ENCODE data around the gene STMND1. TPM values are rescaled to one million over a fixed set of nuclear protein-coding genes. Genes with fewer than 3 reads are reported as not detected.

STMND1 gene
- total RNA-seq, 1 experiment from 2014 or later: 0.26 TPM

DNA sequence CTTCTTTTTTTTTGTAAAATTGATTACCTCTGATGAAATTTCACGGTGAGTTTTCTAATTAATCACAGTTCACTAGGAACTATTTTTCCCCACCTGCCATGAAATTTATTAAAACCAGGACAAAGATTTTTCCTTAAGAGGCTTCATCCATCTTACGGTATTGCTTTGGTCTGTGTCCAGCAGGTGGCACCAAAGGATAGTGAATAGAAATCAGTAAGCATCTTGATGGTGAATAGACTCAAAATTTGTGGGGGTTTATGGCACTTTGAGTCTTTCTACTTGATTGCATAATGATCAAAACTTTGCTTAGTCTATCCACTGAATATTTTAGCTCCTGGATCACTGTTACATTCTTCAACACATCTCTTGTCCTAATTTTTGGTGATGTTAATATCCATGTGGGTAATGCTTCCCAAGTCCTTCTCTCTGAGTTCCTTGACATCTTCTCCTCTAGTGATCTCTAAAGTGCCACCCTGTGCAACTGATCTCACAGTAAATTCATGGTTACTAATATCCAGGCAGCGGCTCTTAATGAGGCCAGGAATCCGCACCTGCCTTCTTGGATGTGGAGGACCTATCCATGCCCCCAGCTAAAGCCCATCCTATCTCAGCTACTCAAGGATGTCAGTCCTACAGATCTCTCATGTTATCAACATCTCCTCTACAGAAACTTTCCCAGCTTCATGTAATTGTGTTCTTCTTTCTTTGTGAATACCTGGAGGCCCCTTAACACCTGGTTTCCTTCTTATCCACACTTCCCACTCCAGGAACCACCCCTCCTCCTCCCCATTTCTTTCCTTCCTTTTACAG, 54.5 kb downstream of the STMND1 start:
- no TSS peak for BruUV-seq (replicated peaks)
- H3K27ac ChIP-seq: no peak overlapping the region
- TF ChIP-seq, protein P1, sequence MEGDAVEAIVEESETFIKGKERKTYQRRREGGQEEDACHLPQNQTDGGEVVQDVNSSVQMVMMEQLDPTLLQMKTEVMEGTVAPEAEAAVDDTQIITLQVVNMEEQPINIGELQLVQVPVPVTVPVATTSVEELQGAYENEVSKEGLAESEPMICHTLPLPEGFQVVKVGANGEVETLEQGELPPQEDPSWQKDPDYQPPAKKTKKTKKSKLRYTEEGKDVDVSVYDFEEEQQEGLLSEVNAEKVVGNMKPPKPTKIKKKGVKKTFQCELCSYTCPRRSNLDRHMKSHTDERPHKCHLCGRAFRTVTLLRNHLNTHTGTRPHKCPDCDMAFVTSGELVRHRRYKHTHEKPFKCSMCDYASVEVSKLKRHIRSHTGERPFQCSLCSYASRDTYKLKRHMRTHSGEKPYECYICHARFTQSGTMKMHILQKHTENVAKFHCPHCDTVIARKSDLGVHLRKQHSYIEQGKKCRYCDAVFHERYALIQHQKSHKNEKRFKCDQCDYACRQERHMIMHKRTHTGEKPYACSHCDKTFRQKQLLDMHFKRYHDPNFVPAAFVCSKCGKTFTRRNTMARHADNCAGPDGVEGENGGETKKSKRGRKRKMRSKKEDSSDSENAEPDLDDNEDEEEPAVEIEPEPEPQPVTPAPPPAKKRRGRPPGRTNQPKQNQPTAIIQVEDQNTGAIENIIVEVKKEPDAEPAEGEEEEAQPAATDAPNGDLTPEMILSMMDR (conservative IDR thresholded peaks at IDR 0.05): peak; percentile 94
- TF ChIP-seq EZH2 (IDR thresholded peaks at IDR 0.05; ENCODE audit: low read depth): no peak
- no peaks in the 10 kb centered on the region for H3F3A ChIP-seq (ENCODE audit: insufficient read depth, low read depth)
- no peaks in the 10 kb centered on the region for H4K20me1 ChIP-seq (ENCODE audit: insufficient read depth)
- ChIA-PET CTCF (interaction anchor here (0.5 kb wide), 1 partner anchor 490 kb away, joined by 3 read pairs; no protein-coding TSS in a partner anchor), POLR2A (ENCODE audit: unreplicated experiment) (no interaction called here)
- no peak overlapping the region for H3K4me3 ChIP-seq
- no peaks in the 10 kb centered on the region for H3K9me2 ChIP-seq (ENCODE audit: insufficient read depth)
- no peaks in the 10 kb centered on the region for H3K4me1 ChIP-seq (replicated peaks; ENCODE audit: insufficient read depth)
- H3K9me3 ChIP-seq (ENCODE audit: insufficient read depth, low read depth): no peaks in the 10 kb centered on the region; the same call in 1 of the 2 replicates
- no peaks in the 10 kb centered on the region for H3K79me2 ChIP-seq (ENCODE audit: low read depth)
- H2AFZ ChIP-seq: no peak overlapping the region
- peak; percentile 49 to 56 for DNase-seq
- H3K36me3 ChIP-seq (ENCODE audit: low read depth): no peaks in the 10 kb centered on the region
- no peaks in the 10 kb centered on the region for H3K27me3 ChIP-seq (ENCODE audit: insufficient read depth, low read depth)
- intact Hi-C loops (cut with micrococcal nuclease; ENCODE audit: unreplicated experiment): loop anchor here (1.0 to 5.0 kb wide), 4 partner anchors 428 to 1348 kb away; no protein-coding TSS in a partner anchor
- H3K4me2 ChIP-seq: no peak overlapping the region

DNA sequence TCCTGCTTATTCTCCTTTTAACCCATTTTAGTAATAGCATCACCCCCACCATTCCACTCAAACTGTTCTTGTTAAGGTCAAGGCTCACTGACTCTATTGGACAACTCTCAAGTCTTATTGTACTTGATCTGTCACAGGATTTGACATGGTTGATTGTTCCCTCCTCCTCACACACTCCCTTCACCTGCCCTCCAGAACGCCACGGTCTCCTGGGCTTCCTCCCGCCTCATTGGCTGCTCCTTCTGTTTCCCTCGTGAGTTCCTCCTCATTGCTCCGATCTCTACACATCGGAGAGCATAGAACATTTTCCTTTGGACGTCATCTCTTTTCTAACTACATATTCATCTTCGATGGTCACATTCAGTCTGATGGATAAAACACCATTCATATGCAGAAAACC, 55.1 kb downstream of the STMND1 start:
- no peak overlapping the region for H3K4me2 ChIP-seq
- POLR2A ChIA-PET (ENCODE audit: unreplicated experiment): no interaction called here

DNA sequence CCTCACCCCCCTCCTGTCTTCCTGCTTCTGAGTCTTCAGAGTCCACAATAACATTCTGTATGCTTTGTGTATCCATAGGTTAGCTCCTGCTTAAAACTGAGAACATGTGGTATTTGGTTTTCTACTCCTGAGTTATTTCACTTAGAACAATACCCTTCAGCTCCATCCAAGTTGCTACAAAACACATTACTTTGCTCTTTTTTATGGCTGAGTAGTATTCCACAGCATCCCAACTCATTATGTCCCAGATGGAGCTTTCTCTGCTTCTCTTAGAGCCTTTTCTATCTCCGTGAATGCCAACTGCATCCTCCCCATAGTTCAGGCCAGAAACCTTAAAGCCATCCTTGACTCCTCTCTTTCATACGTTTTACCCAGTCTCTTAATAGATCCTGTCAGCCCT, 55.8 kb downstream of the STMND1 start:
- Histone ChIP-seq H3K4me2 (no peak overlapping the region), H3K79me2 (ENCODE audit: low read depth) (no peaks in the 10 kb centered on the region), H3K9me3 (ENCODE audit: insufficient read depth, low read depth) (no peaks in the 10 kb centered on the region; the same call in 1 of the 2 replicates), H3K27me3 (ENCODE audit: insufficient read depth, low read depth) (no peaks in the 10 kb centered on the region), H3K36me3 (ENCODE audit: low read depth) (no peaks in the 10 kb centered on the region), H3F3A (ENCODE audit: insufficient read depth, low read depth) (no peaks in the 10 kb centered on the region), H3K4me3 (no peak overlapping the region), H3K4me1 (replicated peaks; ENCODE audit: insufficient read depth) (no peaks in the 10 kb centered on the region), H2AFZ (no peak overlapping the region; the same call in 1 of the 2 replicates), H3K27ac (no peak overlapping the region), H3K9me2 (ENCODE audit: insufficient read depth) (no peaks in the 10 kb centered on the region), H4K20me1 (ENCODE audit: insufficient read depth) (no peaks in the 10 kb centered on the region)
- ChIA-PET POLR2A (ENCODE audit: unreplicated experiment) (no interaction called here), CTCF (interaction anchor here (0.7 kb wide), 1 partner anchor 452 kb away, joined by 3 read pairs; no protein-coding TSS in a partner anchor)
- no TSS peak for BruUV-seq (replicated peaks)
- intact Hi-C loops (cut with micrococcal nuclease; ENCODE audit: unreplicated experiment): loop anchor here (2.0 to 5.0 kb wide), 2 partner anchors 647 to 660 kb away; no protein-coding TSS in a partner anchor
- TF ChIP-seq, protein P1 (conservative IDR thresholded peaks at IDR 0.05): no peak
- TF ChIP-seq EZH2 (IDR thresholded peaks at IDR 0.05; ENCODE audit: low read depth): no peak
- DNase-seq: no peak

More for the DNA sequence above, 55.1 kb downstream of the STMND1 start:
- Histone ChIP-seq H3F3A (ENCODE audit: insufficient read depth, low read depth) (no peaks in the 10 kb centered on the region), H2AFZ (no peak overlapping the region), H4K20me1 (ENCODE audit: insufficient read depth) (no peaks in the 10 kb centered on the region), H3K4me3 (no peak overlapping the region), H3K36me3 (ENCODE audit: low read depth) (no peaks in the 10 kb centered on the region), H3K9me3 (ENCODE audit: insufficient read depth, low read depth) (no peaks in the 10 kb centered on the region; the same call in 1 of the 2 replicates), H3K27ac (no peak overlapping the region), H3K4me1 (replicated peaks; ENCODE audit: insufficient read depth) (no peaks in the 10 kb centered on the region), H3K27me3 (ENCODE audit: insufficient read depth, low read depth) (no peaks in the 10 kb centered on the region), H3K9me2 (ENCODE audit: insufficient read depth) (no peaks in the 10 kb centered on the region), H3K79me2 (ENCODE audit: low read depth) (no peaks in the 10 kb centered on the region)
- no TSS peak for BruUV-seq (replicated peaks)
- intact Hi-C loops (cut with micrococcal nuclease; ENCODE audit: unreplicated experiment): loop anchor here (1.0 to 5.0 kb wide), 4 partner anchors 427 to 1347 kb away; no protein-coding TSS in a partner anchor
- no peak for DNase-seq
- CTCF ChIA-PET: no interaction called here
- TF ChIP-seq, protein P1 (conservative IDR thresholded peaks at IDR 0.05): no peak
- no peak for TF ChIP-seq EZH2 (IDR thresholded peaks at IDR 0.05; ENCODE audit: low read depth)
